CD4-positive, CD25-positive, alpha-beta regulatory T cell (primary cell): ENCODE results near the gene RACGAP1. TPM values are rescaled to one million over a fixed set of nuclear protein-coding genes. Genes with fewer than 3 reads are reported as not detected.

Experiments used
- ATAC-seq, 2 donors: fragments of 150-1000 bp; cut with Tn5 transposase; one replicate each; pipeline ENCODE4 v1.10.0; 2021; ENCODE audit warnings: low read depth in 2 of 2, moderate number of reproducible peaks in 2 of 2, moderate library complexity in 1 of 2
- DNase-seq, 3 donors: peaks; one replicate each; pipeline versions ENCODE4 v3.0.0 to v3.0.0-alpha.2; 2012 to 2022; ENCODE audit warnings: mixed read lengths in 1 of 3
- H3K27ac ChIP-seq: one replicate; pipeline ENCODE4 v1.7.0; 2013; ENCODE audit warnings: mild to moderate bottlenecking, low read length; ENCODE audit not compliant: insufficient read depth, poor library complexity, severe bottlenecking
- H3K27me3 ChIP-seq: one replicate; pipeline ENCODE4 v1.7.0; 2013; ENCODE audit warnings: low read length; ENCODE audit not compliant: control insufficient read depth, insufficient read depth
- H3K36me3 ChIP-seq: one replicate; pipeline ENCODE4 v1.7.0; 2013; ENCODE audit warnings: mild to moderate bottlenecking, low read length, moderate library complexity; ENCODE audit not compliant: control insufficient read depth, insufficient read depth
- H3K4me1 ChIP-seq: 2 replicates; pipeline ENCODE4 v1.7.0; 2013; ENCODE audit warnings: mild to moderate bottlenecking, low read length; ENCODE audit not compliant: insufficient read depth, control insufficient read depth, poor library complexity, severe bottlenecking
- H3K4me3 ChIP-seq: one replicate; pipeline ENCODE4 v1.7.0; 2013; ENCODE audit warnings: low read depth, mild to moderate bottlenecking, low read length, moderate library complexity
- H3K9me3 ChIP-seq, 2 experiments: 1 replicate in 1 of 2; 2 replicates in 1 of 2; pipeline ENCODE4 v1.7.0; 2013; ENCODE audit warnings: low read length in 2 of 2, mild to moderate bottlenecking in 1 of 2, moderate library complexity in 1 of 2; ENCODE audit not compliant: control insufficient read depth in 2 of 2
- H3K27ac Mint-ChIP-seq, 3 donors: one replicate each; pipeline ENCODE4 v1.8.0; 2020 to 2022; ENCODE audit warnings: mild to moderate bottlenecking in 3 of 3, mixed read lengths in 3 of 3, moderate library complexity in 2 of 3
- H3K27me3 Mint-ChIP-seq: one replicate; pipeline ENCODE4 v1.8.0; 2022; ENCODE audit warnings: mild to moderate bottlenecking, mixed read lengths
- H3K36me3 Mint-ChIP-seq: one replicate; pipeline ENCODE4 v1.8.0; 2020; ENCODE audit warnings: mixed read lengths
- H3K4me1 Mint-ChIP-seq, 4 donors: one replicate each; pipeline ENCODE4 v1.8.0; 2020 to 2022; ENCODE audit warnings: mixed read lengths in 4 of 4, mild to moderate bottlenecking in 1 of 4
- H3K4me3 Mint-ChIP-seq, 4 donors: one replicate each; pipeline ENCODE4 v1.8.0; 2020 to 2022; ENCODE audit warnings: mild to moderate bottlenecking in 4 of 4, mixed read lengths in 4 of 4, moderate library complexity in 3 of 4
- H3K9me3 Mint-ChIP-seq, 7 donors: one replicate each; pipeline ENCODE4 v1.8.0; 2020 to 2022; ENCODE audit warnings: mixed read lengths in 7 of 7, mild to moderate bottlenecking in 3 of 7, moderate library complexity in 2 of 7
- polyA plus RNA-seq, 4 donors: library from polyadenylated mRNA; unstranded; fragments of 300-500 nt; fragmentation: Illumina TruSeq; gene quantifications; one replicate each; pipeline ENCODE4 v1.2.3, GENCODE V29; 2021
- total RNA-seq: library from RNA; stranded (reverse); gene quantifications from one replicate; pipeline ENCODE4 v1.2.3, GENCODE V29; 2022

Gene RACGAP1
- total and polyA plus RNA-seq, 5 donors from 2014 or later: 17.1 to 22.9 (median 17.4) TPM

- ATAC-seq (no peak), DNase-seq (no peak)
- Mint-ChIP-seq H3K4me1 (peaks cover 11 to 48% (median 23%) of the 10 kb centered on the region in 4 donors), H3K36me3 (peaks cover 7% of the 10 kb centered on the region), H3K4me3 (no peak overlapping the region), H3K9me3 (no peaks in the 10 kb centered on the region), H3K27me3 (no peaks in the 10 kb centered on the region), H3K27ac (peak overlapping the region in 1 of 3 donors; percentile 15)
- Histone ChIP-seq H3K36me3 (no peaks in the 10 kb centered on the region), H3K4me1 (peaks cover 14% of the 10 kb centered on the region), H3K9me3 (no peaks in the 10 kb centered on the region), H3K27me3 (no peaks in the 10 kb centered on the region), H3K4me3 (no peak overlapping the region), H3K27ac (no peak overlapping the region)
These were observed 8.5 kb downstream of the RACGAP1 start for GRCh38 chr12:50016501-50017475.

GRCh38 chr12:50014342-50014741, 11.0 kb downstream of the RACGAP1 start:
- Mint-ChIP-seq H3K27me3 (no peaks in the 10 kb centered on the region), H3K27ac (peak overlapping the region in 2 of 3 donors; percentile 78 to 86), H3K9me3 (no peaks in the 10 kb centered on the region), H3K4me3 (peak overlapping the region in 1 of 4 donors; percentile 4), H3K4me1 (peaks cover 11 to 40% (median 19%) of the 10 kb centered on the region in 4 donors), H3K36me3 (peaks cover 13% of the 10 kb centered on the region)
- DNase-seq (no peak), ATAC-seq (no peak)
- Histone ChIP-seq H3K4me1 (peaks cover 14% of the 10 kb centered on the region), H3K36me3 (no peaks in the 10 kb centered on the region), H3K4me3 (no peak overlapping the region), H3K27ac (peak overlapping the region; percentile 42), H3K27me3 (no peaks in the 10 kb centered on the region), H3K9me3 (no peaks in the 10 kb centered on the region)

GRCh38 chr12:50013361-50014147, 11.7 kb downstream of the RACGAP1 start:
- Mint-ChIP-seq H3K36me3 (peaks cover 13% of the 10 kb centered on the region), H3K4me3 (peak overlapping the region in 2 of 4 donors; percentile 4 to 53), H3K27ac (peak overlapping the region; percentile 49 to 86 (median 78)), H3K9me3 (no peaks in the 10 kb centered on the region), H3K27me3 (no peaks in the 10 kb centered on the region), H3K4me1 (peaks cover 8 to 32% (median 15%) of the 10 kb centered on the region in 4 donors)
- Histone ChIP-seq H3K4me1 (peaks cover 14% of the 10 kb centered on the region), H3K27me3 (no peaks in the 10 kb centered on the region), H3K9me3 (no peaks in the 10 kb centered on the region), H3K4me3 (peak overlapping the region; percentile 43), H3K36me3 (no peaks in the 10 kb centered on the region), H3K27ac (peak overlapping the region; percentile 42)
- DNase-seq: peak in 2 of 3 donors; percentile 22 to 30
- ATAC-seq: peak; percentile 62 to 70

GRCh38 chr12:50006754-50007442, 18.4 kb downstream of the RACGAP1 start:
- DNase-seq: no peak
- Histone ChIP-seq H3K4me3 (peak overlapping the region; percentile 54), H3K9me3 (no peaks in the 10 kb centered on the region), H3K27ac (no peak overlapping the region), H3K27me3 (no peaks in the 10 kb centered on the region), H3K4me1 (peaks cover 11% of the 10 kb centered on the region), H3K36me3 (peaks cover 19% of the 10 kb centered on the region)
- Mint-ChIP-seq H3K4me3 (no peak overlapping the region), H3K9me3 (no peaks in the 10 kb centered on the region), H3K36me3 (peaks cover 22% of the 10 kb centered on the region), H3K27ac (peak overlapping the region in 2 of 3 donors; percentile 53 to 68), H3K27me3 (no peaks in the 10 kb centered on the region), H3K4me1 (peaks cover 5 to 23% (median 11%) of the 10 kb centered on the region in 4 donors)
- no peak for ATAC-seq

GRCh38 chr12:50006280-50006679, 19.0 kb downstream of the RACGAP1 start:
- peaks cover 5 to 23% (median 12%) of the 10 kb centered on the region in 4 donors for H3K4me1 Mint-ChIP-seq
- H3K27me3 Mint-ChIP-seq: no peaks in the 10 kb centered on the region
- H3K4me3 Mint-ChIP-seq: peak overlapping the region in 2 of 4 donors; percentile 54 to 61
- ATAC-seq (no peak), DNase-seq (no peak)
- Histone ChIP-seq H3K9me3 (no peaks in the 10 kb centered on the region), H3K36me3 (peaks cover 19% of the 10 kb centered on the region), H3K4me3 (no peak overlapping the region), H3K27ac (no peak overlapping the region), H3K4me1 (peaks cover 11% of the 10 kb centered on the region), H3K27me3 (no peaks in the 10 kb centered on the region)
- H3K27ac Mint-ChIP-seq: peak overlapping the region; percentile 51 to 77 (median 68)
- H3K9me3 Mint-ChIP-seq: no peaks in the 10 kb centered on the region
- H3K36me3 Mint-ChIP-seq: peaks cover 24% of the 10 kb centered on the region

GRCh38 chr12:50005175-50005574, 20.1 kb downstream of the RACGAP1 start:
- H3K4me3 Mint-ChIP-seq: no peak overlapping the region
- Histone ChIP-seq H3K4me3 (no peak overlapping the region), H3K36me3 (peaks cover 25% of the 10 kb centered on the region), H3K9me3 (no peaks in the 10 kb centered on the region), H3K27me3 (no peaks in the 10 kb centered on the region), H3K27ac (no peak overlapping the region), H3K4me1 (peaks cover 11% of the 10 kb centered on the region)
- H3K36me3 Mint-ChIP-seq: peaks cover 32% of the 10 kb centered on the region
- peaks cover 5 to 23% (median 13%) of the 10 kb centered on the region in 4 donors for H3K4me1 Mint-ChIP-seq
- no peak for DNase-seq
- no peaks in the 10 kb centered on the region for H3K27me3 Mint-ChIP-seq
- H3K9me3 Mint-ChIP-seq: no peaks in the 10 kb centered on the region
- H3K27ac Mint-ChIP-seq: peak overlapping the region in 1 of 3 donors; percentile 49
- no peak for ATAC-seq

- Histone ChIP-seq H3K4me3 (no peak overlapping the region), H3K36me3 (peaks cover 25% of the 10 kb centered on the region), H3K4me1 (peaks cover 11% of the 10 kb centered on the region), H3K9me3 (no peaks in the 10 kb centered on the region), H3K27me3 (no peaks in the 10 kb centered on the region), H3K27ac (no peak overlapping the region)
- H3K4me1 Mint-ChIP-seq: peaks cover 5 to 21% (median 13%) of the 10 kb centered on the region in 4 donors
- H3K27ac Mint-ChIP-seq: peak overlapping the region in 2 of 3 donors; percentile 20 to 49
- H3K27me3 Mint-ChIP-seq: no peaks in the 10 kb centered on the region
- ATAC-seq (no peak), DNase-seq (no peak)
- no peaks in the 10 kb centered on the region for H3K9me3 Mint-ChIP-seq
- no peak overlapping the region for H3K4me3 Mint-ChIP-seq
- H3K36me3 Mint-ChIP-seq: peaks cover 31% of the 10 kb centered on the region
These were observed 20.6 kb downstream of the RACGAP1 start for GRCh38 chr12:50004696-50005095.
